ENCODE measurements around the gene UGT1A4. TPM values are rescaled to one million over a fixed set of nuclear protein-coding genes. Genes with fewer than 3 reads are reported as not detected.

UGT1A4 gene
- total RNA-seq, 1 experiment from 2014 or later: not detected

- no peak overlapping the region for H3K27ac Mint-ChIP-seq
- no peaks in the 10 kb centered on the region for H4K20me1 ChIP-seq (ENCODE audit: control insufficient read depth, insufficient read depth, insufficient read length)
- 0 out of 5 replicates have a peak, but pooled peaks cover 0 to 3% of the 10 kb centered on the region in 2 experiments for H3K9me3 Mint-ChIP-seq
- no peak overlapping the region for H3K23ac ChIP-seq (ENCODE audit: insufficient read length, low read depth, low read length)
- no peak overlapping the region for H3K27ac ChIP-seq (ENCODE audit: insufficient read length, low read depth, low read length)
- no peak overlapping the region for H4K8ac ChIP-seq (replicated peaks; ENCODE audit: insufficient read length, low read depth, low read length)
- no peaks in the 10 kb centered on the region for H3K79me1 ChIP-seq (ENCODE audit: insufficient read depth, low read depth, low read length, poor library complexity, severe bottlenecking)
- no peak overlapping the region for H3K4me2 ChIP-seq (ENCODE audit: insufficient read depth, insufficient read length, low read length)
- TF ChIP-seq CTCF (conservative IDR thresholded peaks at IDR 0.05): no peak
- H4K5ac ChIP-seq (ENCODE audit: insufficient read length, low read depth, low read length): no peak overlapping the region
- H3K36me3 Mint-ChIP-seq (ENCODE audit: insufficient read depth in 1 of 3, low read depth in 3 of 3): no peaks in the 10 kb centered on the region; a peak in 1 of 7 replicates
- no peak overlapping the region for H2BK20ac ChIP-seq (ENCODE audit: low read depth, low read length, poor library complexity, severe bottlenecking)
- no peak overlapping the region for H3K14ac ChIP-seq (ENCODE audit: insufficient read depth, low read length)
- WGBS (ENCODE audit: extremely low coverage, insufficient read length, low lambda C conversion rate): no CpG with 5 or more reads among the region's 4 CpGs
- no peak overlapping the region for H2AK5ac ChIP-seq (ENCODE audit: insufficient read length, low read length)
- peaks cover 8% of the 10 kb centered on the region for H3K27me3 Mint-ChIP-seq (ENCODE audit: low read depth)
- H3K9me3 ChIP-seq (ENCODE audit: control insufficient read depth, low read depth, low read length): no peaks in the 10 kb centered on the region
- no peak overlapping the region for H3K4me3 Mint-ChIP-seq
- H3K4me1 Mint-ChIP-seq: peaks cover 5 to 6% of the 10 kb centered on the region in 2 experiments; a peak in 3 of 4 replicates
- H3K27me3 ChIP-seq (ENCODE audit: insufficient read depth, low read length): no peaks in the 10 kb centered on the region
- no peak overlapping the region for H2AFZ ChIP-seq (ENCODE audit: low read length)
- no peak overlapping the region for H4K91ac ChIP-seq (ENCODE audit: insufficient read length, low read depth, low read length)
- H2BK12ac ChIP-seq (ENCODE audit: insufficient read length, low read depth, low read length): no peak overlapping the region
- H3K79me2 ChIP-seq (ENCODE audit: insufficient read depth, low read length): no peaks in the 10 kb centered on the region
- H3K23me2 ChIP-seq (ENCODE audit: insufficient read length, low read depth, low read length, poor library complexity, severe bottlenecking): no peaks in the 10 kb centered on the region
- no peak for DNase-seq
- H3K9ac ChIP-seq (ENCODE audit: extremely low read depth, insufficient read length, low read length): no peak overlapping the region
- no peak overlapping the region for H2BK15ac ChIP-seq (ENCODE audit: low read depth, low read length)
- no peak overlapping the region for H2BK5ac ChIP-seq (ENCODE audit: insufficient read length, low read length)
- peaks cover 2% of the 10 kb centered on the region; the same call in 1 of the 2 replicates for H3K4me1 ChIP-seq (ENCODE audit: insufficient read depth, low read length)
- H3K18ac ChIP-seq (ENCODE audit: insufficient read length, low read depth, low read length): no peak overlapping the region
- H3K4ac ChIP-seq (ENCODE audit: low read depth, low read length): no peak overlapping the region
- no peak overlapping the region for H3K56ac ChIP-seq (ENCODE audit: insufficient read length, low read depth, low read length)
- H3T11ph ChIP-seq (ENCODE audit: low read length): no peak overlapping the region
- H2BK120ac ChIP-seq (ENCODE audit: low read depth, low read length, poor library complexity, severe bottlenecking): no peak overlapping the region
Measured at GRCh38 chr2:233768076-233768475, 49.5 kb downstream of the UGT1A4 start.
